Renal cortical epithelial cell (primary cell): ENCODE data around the gene ADAMTS2. TPM values are rescaled to one million over a fixed set of nuclear protein-coding genes. Genes with fewer than 3 reads are reported as not detected.

Experiments
- DNase-seq: peaks from one replicate; pipeline ENCODE4 v3.0.0-alpha.2; 2011; ENCODE audit warnings: low read depth
- total RNA-seq: library from RNA; depleted of rRNA; stranded (reverse); fragments of >200 nt; gene quantifications from 2 replicates; pipeline ENCODE4 v1.2.3, GENCODE V29; 2014

The ADAMTS2 gene
- total RNA-seq, 1 donor from 2014 or later = 4.2 TPM

GRCh38 chr5:179371681-179372680, 26.7 kb upstream of the ADAMTS2 start:
- no peak for DNase-seq

GRCh38 chr5:179371121-179371510, 25.9 kb upstream of the ADAMTS2 start:
- DNase-seq = no peak

GRCh38 chr5:179370490-179371120, 25.3 kb upstream of the ADAMTS2 start:
- DNase-seq = no peak

GRCh38 chr5:179369530-179369884, 24.2 kb upstream of the ADAMTS2 start:
- DNase-seq = no peak

- no peak for DNase-seq
Observed at GRCh38 chr5:179368806-179369529, 23.7 kb upstream of the ADAMTS2 start.

GRCh38 chr5:179368126-179368805, 23.0 kb upstream of the ADAMTS2 start:
- DNase-seq = no peak

GRCh38 chr5:179367491-179367890, 22.2 kb upstream of the ADAMTS2 start:
- DNase-seq = no peak

GRCh38 chr5:179362355-179362754, 17.1 kb upstream of the ADAMTS2 start:
- no peak for DNase-seq

GRCh38 chr5:179361037-179361603, 15.9 kb upstream of the ADAMTS2 start:
- DNase-seq = no peak

- DNase-seq = no peak
Observed at GRCh38 chr5:179357031-179357430, 11.8 kb upstream of the ADAMTS2 start.

- no peak for DNase-seq
Observed at GRCh38 chr5:179355976-179356974, 11.0 kb upstream of the ADAMTS2 start.

GRCh38 chr5:179354305-179354882, 9.1 kb upstream of the ADAMTS2 start:
- DNase-seq = no peak

- no peak for DNase-seq
Observed at GRCh38 chr5:179348843-179349242, 3.6 kb upstream of the ADAMTS2 start.

GRCh38 chr5:179348011-179348530, 2.8 kb upstream of the ADAMTS2 start:
- DNase-seq = no peak

GRCh38 chr5:179347581-179347980, 2.3 kb upstream of the ADAMTS2 start:
- no peak for DNase-seq

GRCh38 chr5:179346875-179347274, 1.6 kb upstream of the ADAMTS2 start:
- no peak for DNase-seq

GRCh38 chr5:179346401-179346800, 1.1 kb upstream of the ADAMTS2 start:
- DNase-seq = no peak

- DNase-seq = no peak
Observed at GRCh38 chr5:179345183-179345432, 153 bp downstream of the ADAMTS2 start.

- no peak for DNase-seq
Observed at GRCh38 chr5:179344431-179345182, 654 bp downstream of the ADAMTS2 start.
